ENCODE data around the gene GRIN2C. TPM values are rescaled to one million over a fixed set of nuclear protein-coding genes. Genes with fewer than 3 reads are reported as not detected.

GRIN2C gene
- total and polyA plus RNA-seq, 7 donors, result 0.22 to 0.49 TPM; not detected in 5

- no peak for DNase-seq
- Histone ChIP-seq H3K4me1 (peaks cover 0 to 13% (median 11%) of the 10 kb centered on the region in 4 donors), H3K9me3 (no peaks in the 10 kb centered on the region), H3K27me3 (peaks cover 20 to 58% (median 30%) of the 10 kb centered on the region in 3 donors), H3K36me3 (no peaks in the 10 kb centered on the region), H3K4me3 (no peak overlapping the region), H3K27ac (no peak overlapping the region)
- 91 to 92% methylated on average over 7 of the region's 7 CpGs for WGBS, 2 donors
- intact Hi-C loops (cut with DNase I), result no loop called here
- TF ChIP-seq CTCF (IDR thresholded peaks at IDR 0.05), result no peak
- no peak for TF ChIP-seq POLR2AphosphoS5 (IDR thresholded peaks at IDR 0.05)
- TF ChIP-seq EP300 (IDR thresholded peaks at IDR 0.05), result no peak
- TF ChIP-seq POLR2A (IDR thresholded peaks at IDR 0.05), result no peak
Measured at GRCh38 chr17:74890554-74890953, 30.9 kb upstream of the GRIN2C start.

- TF ChIP-seq CTCF (IDR thresholded peaks at IDR 0.05), result no peak
- TF ChIP-seq EP300 (IDR thresholded peaks at IDR 0.05), result no peak
- TF ChIP-seq POLR2AphosphoS5 (IDR thresholded peaks at IDR 0.05), result no peak
- no peak for TF ChIP-seq POLR2A (IDR thresholded peaks at IDR 0.05)
- Histone ChIP-seq H3K4me3 (no peak overlapping the region), H3K9me3 (no peaks in the 10 kb centered on the region), H3K36me3 (no peaks in the 10 kb centered on the region), H3K27ac (no peak overlapping the region), H3K27me3 (peaks cover 10 to 46% (median 19%) of the 10 kb centered on the region in 3 donors), H3K4me1 (peaks cover 0 to 7% (median 6%) of the 10 kb centered on the region in 4 donors)
- intact Hi-C loops (cut with DNase I), result no loop called here
- WGBS, 2 donors, result 72% methylated on average over 13 of the region's 13 CpGs
- DNase-seq, result no peak
Measured at GRCh38 chr17:74888469-74888868, 28.8 kb upstream of the GRIN2C start.

GRCh38 chr17:74883241-74883745 lies 23.6 kb upstream of the GRIN2C start:
- Histone ChIP-seq H3K4me1 (no peaks in the 10 kb centered on the region), H3K4me3 (no peak overlapping the region), H3K9me3 (no peaks in the 10 kb centered on the region), H3K36me3 (no peaks in the 10 kb centered on the region), H3K27me3 (peaks cover 0 to 30% (median 0%) of the 10 kb centered on the region in 3 donors), H3K27ac (no peak overlapping the region)
- TF ChIP-seq POLR2A (IDR thresholded peaks at IDR 0.05) (no peak), EP300 (IDR thresholded peaks at IDR 0.05) (no peak)
- no peak for DNase-seq
- 77 to 85% methylated on average over 15 of the region's 15 CpGs for WGBS, 2 donors
- intact Hi-C loops (cut with DNase I), result no loop called here

- Histone ChIP-seq H3K36me3 (no peaks in the 10 kb centered on the region), H3K27ac (no peak overlapping the region), H3K9me3 (no peaks in the 10 kb centered on the region), H3K4me1 (no peaks in the 10 kb centered on the region), H3K27me3 (peaks cover 0 to 36% (median 0%) of the 10 kb centered on the region in 3 donors), H3K4me3 (no peak overlapping the region)
- no peak for DNase-seq
- TF ChIP-seq EP300 (IDR thresholded peaks at IDR 0.05) (no peak), POLR2A (IDR thresholded peaks at IDR 0.05) (no peak), POLR2AphosphoS5 (IDR thresholded peaks at IDR 0.05) (no peak), CTCF (IDR thresholded peaks at IDR 0.05) (no peak)
- intact Hi-C loops (cut with DNase I), result no loop called here
- WGBS, 2 donors, result 76 to 79% methylated on average over 20 of the region's 20 CpGs
Measured at GRCh38 chr17:74882517-74883240, 23.0 kb upstream of the GRIN2C start.

- H3K27me3 ChIP-seq, result peaks cover 0 to 37% (median 0%) of the 10 kb centered on the region in 3 donors
- TF ChIP-seq POLR2A (IDR thresholded peaks at IDR 0.05), result no peak
Measured at GRCh38 chr17:74881073-74881472, 21.4 kb upstream of the GRIN2C start.

More at GRCh38 chr17:74881073-74881472, 21.4 kb upstream of the GRIN2C start:
- Histone ChIP-seq H3K27ac (no peak overlapping the region), H3K4me1 (no peaks in the 10 kb centered on the region), H3K36me3 (no peaks in the 10 kb centered on the region), H3K9me3 (no peaks in the 10 kb centered on the region), H3K4me3 (no peak overlapping the region)
- 82 to 83% methylated on average over 11 of the region's 11 CpGs for WGBS, 2 donors
- intact Hi-C loops (cut with DNase I), result no loop called here
- no peak for DNase-seq

All from sigmoid colon (tissue), 7 donors.